CD4-positive, alpha-beta T cell treated with Interleukin-10 for 1 hour (primary cell): Measurements from ENCODE around the gene OGFOD2.
"Not testable (repeated sequence)": the region's sequence is repeated elsewhere in the genome, so short reads cannot be mapped to it uniquely, and the experiment has no call there.

Experiments used
- DNase-seq: peaks from one replicate; pipeline ENCODE4 v3.0.0-alpha.2; 2020

Gene OGFOD2

GRCh38 chr12:123005081-123005626 is 30.1 kb downstream of the OGFOD2 start:
- DNase-seq = no peak

DNA sequence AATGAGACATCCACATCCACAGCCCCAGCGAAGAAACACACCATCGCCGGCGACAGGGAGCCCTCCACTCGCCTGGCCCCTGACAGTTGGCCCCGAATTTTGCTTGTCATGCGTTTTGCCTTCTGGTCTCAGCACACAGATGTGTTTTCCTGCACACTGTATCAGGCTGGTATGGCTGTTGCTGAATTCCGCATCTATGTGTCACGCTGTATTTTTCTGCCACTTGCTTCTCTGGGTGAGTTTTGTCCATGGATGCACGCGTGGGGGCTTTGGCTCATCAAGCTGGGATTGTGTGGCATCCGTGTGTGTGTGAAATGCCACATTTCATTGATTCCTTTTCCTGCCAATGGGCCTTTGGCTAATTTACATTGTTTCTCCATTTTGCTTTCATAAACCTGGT is 31.9 kb downstream of the OGFOD2 start:
- DNase-seq = no peak

DNA sequence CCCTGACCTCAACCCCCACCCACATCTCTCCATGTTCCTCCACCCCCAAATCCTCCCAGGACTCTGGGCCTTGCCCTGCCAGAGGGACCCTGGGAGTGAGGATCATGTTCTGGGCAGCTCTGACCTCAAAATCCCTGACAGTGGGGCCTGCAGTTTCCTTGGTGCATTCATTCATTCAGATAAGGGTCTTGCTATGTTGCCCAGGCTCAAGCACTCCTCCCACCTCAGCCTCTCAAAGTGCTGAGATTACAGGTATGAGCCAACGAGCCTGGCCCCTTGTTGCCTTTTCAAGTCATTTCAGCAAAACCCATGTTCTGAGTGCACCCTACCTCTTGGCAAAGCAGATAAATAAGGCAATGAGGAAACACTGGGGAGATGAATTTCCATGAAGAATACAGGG is 35.1 kb downstream of the OGFOD2 start:
- no peak for DNase-seq

DNA sequence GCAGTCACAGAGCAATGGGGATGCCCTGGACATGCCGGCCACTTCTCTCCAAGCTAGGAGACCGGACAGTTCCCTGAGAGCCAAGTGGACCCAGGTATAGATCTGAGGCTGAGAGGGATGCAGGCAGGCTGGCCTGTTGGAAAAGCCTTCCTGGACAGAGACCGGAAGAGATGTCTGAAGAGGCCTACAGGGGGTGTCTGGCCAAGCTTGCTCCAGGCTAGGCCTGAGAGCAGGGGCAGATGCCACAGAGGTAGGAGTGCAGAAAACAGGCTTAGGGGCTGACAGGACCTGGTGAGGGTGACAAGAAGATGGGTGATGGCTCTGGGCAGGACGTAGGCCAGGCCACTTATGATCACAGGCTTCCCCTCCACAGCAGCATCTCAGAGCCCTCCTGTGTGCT is 35.6 kb downstream of the OGFOD2 start:
- DNase-seq = no peak

DNA sequence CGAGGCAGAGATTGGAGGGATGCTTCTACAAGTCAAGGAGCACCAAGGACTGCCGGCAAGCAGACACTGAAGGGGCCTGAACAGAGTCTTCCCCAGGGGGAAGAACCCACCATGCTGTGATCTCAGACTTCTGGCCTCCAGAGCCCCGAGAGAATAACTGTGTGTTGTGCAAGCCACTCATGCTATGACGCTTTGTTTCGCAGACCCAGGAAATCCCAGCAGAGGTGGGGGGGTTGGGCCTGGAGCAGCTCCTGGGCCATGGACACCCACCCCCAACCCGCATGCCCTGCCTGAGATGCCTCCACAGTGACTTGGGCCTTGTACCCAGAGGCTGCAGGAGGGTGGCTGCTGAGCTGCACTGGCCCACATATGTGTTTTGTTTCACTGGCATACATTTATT is 36.7 kb downstream of the OGFOD2 start:
- DNase-seq = no peak

DNA sequence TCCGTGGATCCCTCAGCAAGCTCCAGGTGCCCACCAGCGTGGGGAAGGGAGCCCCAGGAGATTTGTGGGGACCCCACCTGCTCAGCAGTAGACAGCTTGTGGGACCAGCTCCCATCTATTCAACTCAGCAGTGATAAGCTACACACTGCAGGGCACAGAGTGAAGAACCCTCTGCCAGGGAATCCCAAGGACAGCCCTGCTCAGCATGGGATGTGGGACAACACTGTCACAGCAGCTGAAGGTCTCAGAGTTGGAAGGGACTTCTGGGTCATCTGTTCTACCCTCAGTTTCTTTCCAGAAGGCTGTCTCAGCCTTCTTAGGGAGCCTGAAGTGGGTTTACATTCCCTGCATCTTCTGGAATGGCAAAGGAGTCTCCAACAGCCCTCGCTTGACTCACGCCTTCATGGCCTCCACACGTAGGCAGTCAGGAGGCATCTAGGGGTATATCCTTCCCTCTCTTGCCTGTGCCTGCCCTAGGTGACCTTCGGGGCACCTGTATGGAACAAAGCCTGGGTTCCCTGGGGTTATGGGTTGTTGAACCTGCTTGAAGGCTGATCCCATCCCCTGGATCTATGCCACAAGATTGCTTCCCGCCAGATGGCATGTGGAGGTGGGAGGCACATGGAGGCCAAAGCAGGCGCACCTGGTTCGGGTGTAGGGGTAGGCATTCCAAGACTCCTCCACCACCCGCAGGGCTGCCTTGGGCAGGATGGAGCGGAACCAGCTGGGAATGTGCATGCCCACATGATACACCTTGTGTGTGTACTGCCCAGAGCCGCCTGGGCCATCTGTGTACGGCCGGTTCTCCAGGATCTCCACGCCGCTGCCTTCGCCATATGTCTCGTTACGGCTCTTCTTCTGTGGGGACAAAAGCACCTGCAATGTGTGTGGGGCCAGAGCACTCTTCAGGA is 38.4 kb downstream of the OGFOD2 start:
- no peak for DNase-seq

DNA sequence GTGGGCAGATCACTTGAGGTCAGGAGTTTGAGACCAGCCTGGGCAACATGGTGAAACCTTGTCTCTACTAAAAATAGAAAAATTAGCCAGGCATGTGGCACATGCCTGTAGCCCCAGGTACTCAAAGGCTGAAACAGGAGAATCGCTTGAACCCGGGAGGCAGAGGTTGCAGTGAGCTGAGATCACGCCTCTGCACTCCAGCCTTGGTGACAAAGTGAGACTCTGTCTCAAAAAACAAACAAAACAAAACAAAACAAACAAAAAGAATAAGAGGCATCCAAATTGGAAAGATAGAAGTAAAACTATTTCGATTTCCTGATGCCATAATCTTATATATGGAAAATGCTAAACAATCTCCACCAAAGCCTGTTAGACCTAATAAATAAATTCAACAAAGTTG is 39.4 kb downstream of the OGFOD2 start:
- DNase-seq = not testable (repeated sequence)

GRCh38 chr12:123017753-123018152 is 42.7 kb downstream of the OGFOD2 start:
- DNase-seq = no peak

DNA sequence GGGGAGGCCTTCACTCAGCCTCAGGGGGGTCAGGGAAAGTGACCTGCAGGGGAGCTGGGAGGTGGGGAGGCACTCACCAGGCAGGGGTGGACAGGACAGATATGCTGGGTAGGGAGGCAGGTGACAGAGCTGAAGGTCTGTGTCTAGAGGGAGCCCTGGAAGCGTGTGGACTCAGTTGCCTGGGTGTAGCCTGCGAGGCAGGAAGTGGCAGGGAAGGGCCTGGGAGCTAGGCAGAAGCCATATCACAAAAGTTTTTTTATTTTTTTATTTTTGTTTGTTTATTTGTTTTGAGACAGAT is 44.7 kb downstream of the OGFOD2 start:
- DNase-seq = no peak

DNA sequence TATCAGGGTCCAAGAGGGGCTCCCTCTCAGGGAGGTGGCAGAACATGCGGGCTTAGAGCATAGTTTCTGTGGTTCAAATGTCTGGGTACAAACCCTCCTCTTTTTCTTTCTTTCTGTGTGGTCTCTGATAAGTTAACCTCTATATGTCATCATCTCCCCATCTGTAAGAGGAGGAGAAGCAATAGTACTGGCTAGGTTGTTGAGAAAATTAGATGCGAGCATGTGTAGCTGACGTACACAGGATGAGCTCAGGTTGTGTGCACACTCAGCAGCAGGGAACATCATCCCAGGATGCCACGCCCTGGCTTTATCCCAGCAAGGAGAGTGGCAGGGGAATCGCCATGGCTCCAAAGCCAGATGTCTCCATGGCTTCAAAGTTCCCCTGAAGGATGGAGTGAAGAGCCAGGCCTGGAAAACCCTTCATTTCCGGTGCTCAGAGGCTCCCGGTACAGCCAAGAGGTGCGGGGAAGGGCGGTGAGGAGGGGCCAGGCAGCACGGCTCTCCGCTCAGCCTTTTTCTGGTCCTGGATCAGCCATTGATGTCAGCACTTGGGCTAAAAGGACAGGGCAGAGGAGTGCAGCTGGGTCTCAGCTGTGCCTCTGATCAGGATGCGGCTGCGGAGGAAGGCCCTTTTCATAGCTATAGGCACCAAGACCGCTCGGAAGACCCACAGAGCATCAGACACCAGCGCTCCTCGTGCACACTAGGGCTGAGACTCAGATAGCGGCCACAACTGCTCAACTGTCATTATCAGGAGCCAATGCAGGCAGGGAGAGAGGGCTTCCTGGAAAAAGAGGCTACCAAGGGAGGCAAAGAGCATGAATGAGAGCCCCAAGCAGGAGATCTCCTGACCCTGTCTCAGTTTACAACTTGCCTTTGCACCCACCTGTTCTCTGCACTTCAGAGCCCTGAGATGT is 46.9 kb downstream of the OGFOD2 start:
- DNase-seq = no peak

DNA sequence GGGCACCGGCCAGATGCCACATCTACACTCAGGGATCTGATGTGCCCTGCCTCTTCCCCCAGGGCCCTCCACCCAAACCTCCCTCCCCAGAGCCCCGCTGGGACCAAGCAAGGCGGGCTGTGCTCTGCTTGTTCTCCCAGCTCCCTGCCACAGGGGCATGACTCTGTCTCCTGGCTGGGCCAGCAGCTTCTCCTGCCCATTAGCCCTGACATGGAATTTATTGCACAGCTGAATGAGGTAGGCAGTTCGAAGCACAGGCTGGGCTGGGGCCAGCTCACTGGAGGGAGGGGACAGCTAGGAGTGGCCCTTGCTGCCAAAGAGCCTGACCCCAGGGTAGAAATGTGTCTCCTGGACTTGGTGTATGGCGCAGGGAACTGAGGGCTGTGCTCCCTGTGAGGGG is 47.8 kb downstream of the OGFOD2 start:
- no peak for DNase-seq

- no peak for DNase-seq
Measured at GRCh38 chr12:123024819-123025391, 49.9 kb downstream of the OGFOD2 start.

DNA sequence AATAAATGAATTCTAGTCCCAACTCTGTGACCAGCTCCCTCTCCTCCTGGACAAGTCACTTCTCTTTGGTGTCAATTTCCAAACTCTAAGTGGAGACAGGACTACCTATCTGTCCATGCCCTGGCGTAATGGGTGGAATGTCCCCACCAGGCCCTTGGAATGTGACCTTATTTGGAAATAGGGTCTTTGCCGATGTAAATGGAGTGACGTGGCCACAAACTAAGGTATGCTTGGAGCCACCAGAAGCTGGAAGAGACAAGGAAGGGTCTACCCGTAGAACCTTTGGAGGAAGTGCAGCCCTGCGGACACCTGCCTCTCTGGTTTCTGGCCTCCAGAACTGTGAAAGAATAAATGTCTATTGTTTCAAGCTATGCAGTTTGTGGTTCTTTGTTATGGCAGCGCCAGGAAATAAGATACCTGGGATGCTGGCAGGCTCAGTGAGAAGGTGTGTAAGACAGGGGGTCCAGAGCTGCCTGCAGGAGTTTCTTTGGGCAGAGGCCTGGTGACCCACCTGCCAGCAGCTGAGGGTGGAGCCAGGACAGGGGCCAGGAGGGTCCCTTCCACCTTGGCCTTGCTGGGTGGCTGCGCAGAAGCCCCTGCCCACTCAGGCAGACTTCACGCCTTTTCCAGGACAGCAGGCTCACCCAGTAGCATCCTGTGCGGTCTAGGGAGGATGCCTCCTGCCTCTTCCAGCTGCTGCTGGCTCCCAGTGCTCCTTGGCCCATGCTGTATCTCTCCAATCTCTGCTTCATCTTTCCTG is 51.2 kb downstream of the OGFOD2 start:
- no peak for DNase-seq

DNA sequence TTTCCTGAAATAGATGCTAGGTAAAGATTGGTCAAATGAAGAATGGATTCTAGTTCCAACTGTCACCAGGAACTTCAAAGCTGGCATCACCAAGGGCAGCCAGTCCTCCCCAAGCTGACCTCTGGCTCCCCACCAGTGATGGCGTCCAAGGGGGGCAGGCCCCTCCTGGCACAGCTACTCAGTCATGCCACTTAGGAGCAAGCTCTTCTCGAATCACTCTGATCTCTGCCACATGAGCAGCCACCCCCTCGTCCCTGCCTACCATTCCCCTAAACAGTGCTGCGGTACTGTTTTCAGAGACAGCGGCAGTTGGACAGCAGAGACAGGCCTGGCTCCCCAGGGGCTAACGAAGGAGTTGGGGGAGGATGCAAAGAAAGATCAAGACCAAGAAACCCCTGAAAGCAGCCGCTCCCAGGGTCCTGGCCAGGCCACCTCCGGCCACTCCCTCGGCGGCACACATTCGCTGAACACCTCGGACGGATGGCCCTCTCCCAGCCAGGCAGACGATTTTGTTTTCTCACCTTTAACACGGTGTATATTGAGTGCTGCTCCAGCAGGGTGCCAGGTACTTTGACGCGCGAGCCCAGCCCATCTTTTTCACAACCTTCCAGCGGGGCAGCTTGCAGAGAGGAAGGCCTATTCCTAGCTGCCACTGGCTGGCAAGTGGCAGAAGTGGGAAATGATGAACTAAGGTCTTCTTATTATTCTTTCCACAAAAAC is 52.8 kb downstream of the OGFOD2 start:
- DNase-seq = no peak

DNA sequence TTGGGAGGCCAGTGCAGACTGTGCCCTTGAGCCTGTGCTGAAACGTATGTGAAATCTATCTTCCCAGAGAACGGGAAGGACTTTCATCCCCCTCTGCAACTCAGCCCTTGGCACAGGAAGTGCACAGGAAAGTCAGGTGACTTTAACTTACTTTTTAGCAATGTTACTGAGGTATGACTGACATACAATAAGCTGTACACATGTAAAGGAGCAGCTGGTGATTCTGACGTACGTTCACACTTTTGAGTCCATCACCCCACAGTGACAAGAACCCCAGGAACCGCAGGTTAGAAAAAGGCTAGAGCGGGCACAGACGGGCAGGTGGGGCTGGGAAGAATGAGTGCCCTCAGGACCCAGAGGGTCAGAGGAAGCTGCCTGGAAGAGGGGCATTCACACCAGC is 53.4 kb downstream of the OGFOD2 start:
- no peak for DNase-seq

DNA sequence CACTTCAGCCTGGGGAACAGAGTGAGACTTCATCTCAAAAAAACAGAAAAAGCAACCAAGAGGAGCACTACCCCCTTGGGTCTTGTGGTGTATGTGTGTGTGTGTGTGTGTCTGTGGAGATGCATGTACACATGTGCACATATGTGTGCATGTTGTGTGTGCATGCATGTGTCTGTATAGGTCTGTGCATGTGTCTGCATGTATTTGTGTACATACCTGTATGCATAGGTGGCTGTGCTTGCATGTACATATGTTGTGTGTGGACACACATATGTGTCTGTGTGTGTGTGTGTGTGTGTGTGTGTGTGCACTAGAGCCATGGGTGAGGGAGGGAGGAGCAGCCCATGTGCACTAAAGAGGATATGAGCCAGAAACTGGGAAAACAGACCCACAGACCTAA is 54.5 kb downstream of the OGFOD2 start:
- DNase-seq = no peak
